Measurements from ENCODE around the gene TTC5.
"Not testable (repeated sequence)": the region's sequence is repeated elsewhere in the genome, so short reads cannot be mapped to it uniquely, and the experiment has no call there.

The TTC5 gene, protein sequence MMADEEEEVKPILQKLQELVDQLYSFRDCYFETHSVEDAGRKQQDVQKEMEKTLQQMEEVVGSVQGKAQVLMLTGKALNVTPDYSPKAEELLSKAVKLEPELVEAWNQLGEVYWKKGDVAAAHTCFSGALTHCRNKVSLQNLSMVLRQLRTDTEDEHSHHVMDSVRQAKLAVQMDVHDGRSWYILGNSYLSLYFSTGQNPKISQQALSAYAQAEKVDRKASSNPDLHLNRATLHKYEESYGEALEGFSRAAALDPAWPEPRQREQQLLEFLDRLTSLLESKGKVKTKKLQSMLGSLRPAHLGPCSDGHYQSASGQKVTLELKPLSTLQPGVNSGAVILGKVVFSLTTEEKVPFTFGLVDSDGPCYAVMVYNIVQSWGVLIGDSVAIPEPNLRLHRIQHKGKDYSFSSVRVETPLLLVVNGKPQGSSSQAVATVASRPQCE

DNA sequence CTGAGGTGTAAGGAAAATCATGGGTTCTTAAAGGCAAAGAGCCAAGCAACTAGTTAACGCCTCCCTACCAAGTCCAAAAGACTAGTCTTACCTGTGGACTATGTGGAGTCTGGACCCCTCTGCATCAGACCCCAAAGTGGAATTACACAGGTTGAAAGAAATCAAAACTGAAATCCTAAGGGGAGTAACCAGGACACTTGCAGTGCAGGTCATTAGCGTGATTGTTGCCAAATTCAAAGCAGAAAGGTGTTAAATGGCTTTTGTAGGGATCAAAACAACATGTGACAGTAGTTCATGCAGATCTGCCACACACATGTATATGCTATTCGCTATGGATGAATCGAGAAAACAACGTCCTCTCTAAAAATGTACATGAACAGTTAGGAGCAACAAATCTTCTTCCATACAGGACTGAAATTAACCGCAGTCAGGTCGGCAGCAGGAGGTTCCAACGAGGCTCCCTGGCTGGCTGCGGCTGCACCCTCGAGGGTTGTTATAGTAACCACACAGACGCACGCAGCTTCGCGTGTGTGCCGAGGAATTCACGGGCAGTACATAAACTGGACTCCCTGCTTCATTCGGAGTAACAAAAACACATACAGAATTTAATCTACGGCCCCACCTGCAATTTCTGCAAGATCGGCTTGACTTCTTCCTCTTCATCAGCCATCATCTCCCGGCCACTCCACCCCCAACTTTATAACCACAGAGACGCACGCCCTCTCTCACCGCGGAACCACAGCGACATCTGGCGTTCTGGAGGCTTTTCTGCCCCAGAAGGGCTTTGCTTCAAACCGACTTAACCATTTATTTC, at the start of gene TTC5:
TSS of gene TTC5 (minus strand) at position 687 of the 814 bp plus-strand sequence. CDS start at position 673, 14 bp downstream.
- peak; percentile 73 to 74 for DNase-seq (ENCODE audit: low read depth in 2 of 2)

DNA sequence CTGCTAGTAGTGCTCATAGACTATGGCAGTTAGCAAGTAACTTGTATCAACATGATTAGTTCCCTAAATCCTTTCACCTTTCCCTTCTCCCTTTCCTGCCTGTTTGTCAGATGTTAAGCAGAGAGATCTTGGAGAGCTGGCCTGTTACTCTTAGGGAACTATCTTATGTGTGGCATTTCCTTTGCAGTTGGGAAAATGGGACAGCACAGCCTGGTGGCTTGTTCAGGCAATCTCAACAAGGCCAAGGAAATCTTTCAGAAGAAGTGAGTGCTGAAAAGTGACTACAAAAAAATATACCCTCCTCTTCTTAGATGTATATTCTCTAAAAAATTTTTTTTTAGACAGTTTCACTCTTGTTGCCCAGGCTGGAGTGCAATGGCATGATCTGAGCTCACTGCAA, 45.1 kb upstream of the TTC5 start:
- DNase-seq (ENCODE audit: low read depth in 2 of 2): no peak

DNA sequence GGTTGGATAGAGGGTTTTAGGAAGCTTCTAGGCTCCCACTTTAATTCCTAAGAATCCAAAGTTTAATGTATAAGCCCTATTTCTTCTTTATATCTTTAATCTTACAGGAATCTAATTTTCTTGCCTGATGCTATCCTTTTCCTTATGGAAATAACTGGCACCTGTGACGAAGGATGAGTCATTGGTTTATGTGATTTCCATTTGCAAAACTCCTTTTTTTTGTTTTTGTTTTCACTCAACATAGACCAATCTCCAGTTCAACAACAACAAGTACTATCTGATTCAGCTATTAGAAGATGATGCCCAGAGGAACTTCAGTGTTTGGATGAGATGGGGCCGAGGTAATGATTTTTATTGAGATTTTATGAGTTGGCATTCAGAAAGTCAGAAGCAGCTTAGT, 44.5 kb upstream of the TTC5 start:
- no peak for DNase-seq (ENCODE audit: low read depth in 2 of 2)

DNA sequence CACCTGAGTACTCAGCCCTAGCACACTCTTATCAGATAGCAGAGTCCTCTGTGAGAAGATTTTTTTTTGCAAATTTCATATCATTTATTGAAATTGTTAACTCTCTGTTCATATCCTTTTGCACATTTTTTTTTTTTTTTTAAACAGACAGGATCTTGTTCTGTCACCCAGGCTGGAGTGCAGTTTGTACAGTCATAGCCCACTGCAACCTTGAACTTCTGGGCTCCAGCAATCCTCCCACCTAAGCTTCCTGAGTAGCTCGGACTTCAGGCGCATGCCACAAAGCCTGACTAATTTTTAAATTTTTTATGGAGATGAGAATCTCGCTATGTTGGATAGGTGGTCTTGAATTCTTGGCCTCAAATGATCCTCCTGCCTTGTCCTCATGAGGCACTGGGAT, 42.0 kb upstream of the TTC5 start:
- no peak for DNase-seq (ENCODE audit: low read depth in 2 of 2)

DNA sequence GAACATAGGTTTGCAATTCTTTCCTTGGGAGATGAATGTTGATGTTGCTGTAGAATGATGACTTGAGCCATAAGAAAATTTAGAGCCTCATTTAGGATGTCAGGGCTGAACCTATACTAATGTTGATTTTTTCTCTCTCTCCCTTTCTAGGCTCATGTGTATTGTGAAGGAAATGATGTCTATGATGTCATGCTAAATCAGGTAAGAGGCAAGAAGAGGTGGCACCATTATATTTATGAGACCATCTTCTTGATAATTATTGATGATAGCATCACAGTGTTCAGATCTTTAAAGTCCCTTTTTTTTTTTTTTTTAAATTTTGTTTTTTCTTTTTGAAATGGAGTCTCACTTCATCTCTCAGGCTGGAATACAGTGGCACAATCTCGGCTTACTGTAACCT, 41.0 kb upstream of the TTC5 start:
- no peak for DNase-seq (ENCODE audit: low read depth in 2 of 2)

DNA sequence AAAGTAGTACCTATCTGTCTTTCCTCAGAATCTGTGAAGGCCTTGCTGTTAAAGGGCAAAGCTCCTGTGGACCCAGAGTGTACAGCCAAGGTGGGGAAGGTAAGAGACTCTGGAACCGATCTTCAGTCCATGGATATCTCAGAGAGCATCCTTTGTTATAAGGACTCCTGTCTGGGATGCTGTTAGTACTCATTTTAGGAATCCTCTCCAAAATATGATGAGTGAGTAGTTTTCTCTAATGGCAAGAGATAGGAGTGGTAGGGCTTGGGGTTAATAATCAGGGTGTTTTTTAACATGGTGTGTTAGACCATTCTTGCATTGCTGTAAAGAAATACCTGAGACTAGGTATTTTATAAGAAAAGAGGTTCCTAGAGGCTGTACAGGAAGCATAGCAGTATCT, 39.6 kb upstream of the TTC5 start:
- DNase-seq (ENCODE audit: low read depth in 2 of 2): no peak

DNA sequence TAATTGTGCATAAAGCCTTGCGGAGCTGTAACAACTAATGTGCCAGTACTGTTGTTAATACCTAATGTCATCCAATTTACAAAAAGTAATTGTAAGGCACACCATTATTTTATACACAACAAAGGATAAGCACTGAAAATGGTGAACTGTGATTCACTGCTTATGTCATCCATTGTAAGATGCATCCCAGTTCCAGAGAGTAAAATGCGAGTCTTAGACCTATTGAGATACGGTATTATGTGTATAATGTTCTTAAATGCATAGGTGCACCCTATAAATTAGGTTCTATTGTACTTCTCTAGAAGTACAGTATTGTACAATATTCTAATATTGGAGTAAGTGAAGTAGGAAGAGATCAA, 38.1 kb upstream of the TTC5 start:
- DNase-seq (ENCODE audit: low read depth in 2 of 2): no peak

DNA sequence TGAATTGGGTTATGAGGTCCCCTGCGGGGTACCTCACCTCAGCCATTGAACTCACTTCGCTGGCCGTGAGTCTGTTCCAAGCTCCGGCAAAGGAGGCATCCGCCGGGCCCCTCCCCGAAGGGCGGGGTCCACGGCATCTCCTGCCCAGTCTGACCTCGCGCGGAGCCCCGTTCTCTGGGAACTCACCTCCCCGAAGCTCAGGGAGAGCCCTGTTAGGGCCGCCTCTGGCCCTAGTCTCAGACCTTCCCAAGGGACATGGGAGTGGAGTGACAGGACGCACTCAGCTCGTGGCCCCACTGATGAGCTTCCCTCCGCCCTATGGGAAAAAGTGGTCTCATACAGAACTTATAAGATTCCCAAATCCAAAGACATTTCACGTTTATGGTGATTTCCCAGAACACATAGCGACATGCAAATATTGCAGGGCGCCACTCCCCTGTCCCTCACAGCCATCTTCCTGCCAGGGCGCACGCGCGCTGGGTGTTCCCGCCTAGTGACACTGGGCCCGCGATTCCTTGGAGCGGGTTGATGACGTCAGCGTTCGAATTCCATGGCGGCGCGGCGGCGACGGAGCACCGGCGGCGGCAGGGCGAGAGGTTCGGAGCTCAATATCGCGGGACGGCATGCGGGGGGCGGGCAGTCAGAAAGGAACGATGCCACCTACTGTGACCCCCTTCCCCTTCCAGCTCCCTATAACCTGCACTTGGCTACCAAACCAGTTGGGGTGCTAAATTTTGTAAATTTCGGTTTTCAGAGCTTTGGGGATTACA, 37.5 kb upstream of the TTC5 start, which contains the start of gene PARP2:
TSS of gene PARP2 (plus strand) at position 544 of the 770 bp plus-strand sequence. CDS start at position 551, 7 bp downstream.
- peak; percentile 97 to 98 for DNase-seq (ENCODE audit: low read depth in 2 of 2)

DNA sequence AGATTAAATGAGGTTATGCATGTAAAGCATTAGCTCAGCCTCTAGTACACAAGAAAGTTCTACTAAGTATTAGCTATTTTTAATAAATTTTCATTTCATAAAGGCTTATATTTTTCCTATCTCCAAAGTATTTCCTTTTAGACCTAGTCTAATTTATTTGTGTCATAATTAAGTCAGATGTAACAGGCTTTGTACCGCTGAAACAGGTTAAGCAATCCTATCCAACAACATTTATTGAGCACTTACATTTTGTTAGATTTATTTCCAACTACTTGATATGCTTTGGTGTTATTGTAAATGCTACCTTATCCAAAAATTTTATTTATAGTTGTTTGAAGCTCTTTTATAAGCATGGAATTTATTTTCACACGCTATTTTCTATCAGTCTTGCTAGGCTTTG, 35.9 kb upstream of the TTC5 start:
- no peak for DNase-seq (ENCODE audit: low read depth in 2 of 2)

DNA sequence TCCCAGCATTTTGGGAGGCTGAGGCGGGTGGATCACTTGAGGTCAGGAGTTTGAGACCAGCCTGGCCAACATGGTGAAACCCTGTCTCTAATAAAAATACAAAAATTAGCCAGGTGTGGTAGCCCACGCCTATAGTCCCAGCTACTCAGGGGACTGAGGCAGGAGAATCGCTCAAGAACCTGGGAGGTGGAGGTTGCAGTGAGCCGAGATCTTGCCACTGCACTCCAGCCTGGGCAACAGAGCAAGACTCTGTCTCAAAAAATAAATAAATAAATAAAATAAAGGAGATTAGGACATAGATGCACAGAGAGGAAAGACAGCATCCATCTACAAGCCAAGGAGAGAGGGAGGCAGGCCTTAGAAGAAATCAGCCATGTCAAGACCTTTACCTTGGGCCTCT, 35.3 kb upstream of the TTC5 start:
- DNase-seq (ENCODE audit: low read depth in 2 of 2): not testable (repeated sequence)

DNA sequence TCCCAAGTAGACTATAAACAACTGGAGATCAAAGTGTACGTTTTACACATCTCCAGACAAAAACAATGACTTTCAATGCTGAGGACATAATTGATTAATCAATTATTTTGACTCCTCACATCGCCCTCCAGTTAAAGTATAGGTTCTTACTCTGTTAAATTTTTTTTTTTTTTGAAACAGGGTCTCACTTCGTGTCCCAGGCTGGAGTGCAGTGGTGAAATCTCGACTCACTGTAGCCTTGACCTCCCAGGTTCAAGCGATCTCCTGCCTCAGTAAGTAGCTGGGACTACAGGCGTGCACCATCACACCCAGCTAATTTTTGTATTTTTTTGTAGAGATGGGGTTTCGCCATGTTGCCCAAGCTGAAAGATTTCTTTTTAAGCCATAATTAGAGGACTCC, 28.3 kb upstream of the TTC5 start:
- no peak for DNase-seq (ENCODE audit: low read depth in 2 of 2)

DNA sequence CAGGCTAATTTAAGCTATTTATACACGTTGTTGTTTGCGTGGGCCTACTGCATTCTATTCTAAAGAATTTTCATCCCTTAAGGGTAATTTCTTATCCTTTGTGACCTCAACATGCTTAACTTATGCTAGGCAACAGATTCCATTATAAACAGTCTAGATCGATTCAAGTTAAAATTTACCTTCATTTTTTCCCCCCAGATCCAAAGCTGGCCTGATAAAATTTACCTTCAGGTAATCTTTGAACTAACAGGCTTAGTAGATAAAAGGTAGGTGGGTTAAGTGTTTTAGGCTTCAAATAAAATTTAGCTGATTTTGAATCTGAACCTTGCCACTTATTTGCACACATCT, 27.7 kb upstream of the TTC5 start:
- DNase-seq (ENCODE audit: low read depth in 2 of 2): no peak

DNA sequence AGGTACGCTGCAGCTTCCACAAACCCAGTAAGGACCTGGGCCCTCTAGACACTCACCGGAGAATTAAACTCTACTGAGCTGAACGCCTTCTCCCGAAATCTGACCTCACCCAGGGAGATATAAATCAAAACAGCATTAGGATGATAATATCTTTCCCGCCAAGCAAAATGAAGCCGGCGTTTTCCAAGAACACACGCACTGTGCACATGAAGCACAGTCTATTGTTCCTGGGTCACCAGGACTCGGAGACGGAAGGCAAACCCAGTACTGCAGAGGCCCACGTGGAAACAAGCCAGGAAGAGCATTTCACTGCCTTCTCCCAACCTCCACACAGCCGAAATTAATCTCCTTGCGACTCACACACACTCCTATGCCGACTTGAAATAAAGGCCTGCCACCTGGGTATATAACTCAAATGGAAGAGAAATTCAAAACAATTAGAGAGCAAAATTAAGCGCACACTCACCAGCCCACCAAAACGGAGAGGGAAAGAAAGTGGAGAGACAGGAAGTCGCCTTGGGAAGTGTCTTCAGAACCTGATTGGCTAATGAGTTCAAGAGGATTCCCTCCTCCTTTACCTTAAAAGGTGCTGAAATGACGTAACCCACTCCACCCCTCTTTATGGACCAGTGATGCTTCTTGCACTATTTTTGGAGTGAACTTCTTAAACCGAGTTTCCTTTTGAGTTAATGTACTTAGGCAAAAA, 27.2 kb upstream of the TTC5 start, which contains the start of gene CCNB1IP1:
TSS of gene CCNB1IP1 (minus strand) at position 492 of the 706 bp plus-strand sequence. CDS start 16,756 bp downstream, outside the sequence.
- peak; percentile 20 to 40 for DNase-seq (ENCODE audit: low read depth in 2 of 2)

DNA sequence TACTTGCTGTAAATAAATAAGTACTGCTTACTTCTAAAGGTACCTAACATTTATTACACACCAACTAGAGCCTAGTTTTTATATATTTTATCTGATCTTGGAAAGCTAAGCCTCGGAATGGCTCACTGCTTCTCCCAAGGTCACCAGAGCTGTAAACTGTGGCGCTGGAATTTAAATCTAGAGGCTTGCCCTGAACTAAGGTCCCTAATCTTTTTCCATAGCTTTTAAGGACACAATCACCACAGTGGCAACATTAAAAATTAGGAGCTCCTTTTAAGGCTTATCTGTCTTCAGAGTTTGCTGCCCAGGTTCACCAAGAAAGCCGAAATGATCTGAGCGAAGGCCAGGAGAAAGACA, 26.7 kb upstream of the TTC5 start:
- no peak for DNase-seq (ENCODE audit: low read depth in 2 of 2)

DNA sequence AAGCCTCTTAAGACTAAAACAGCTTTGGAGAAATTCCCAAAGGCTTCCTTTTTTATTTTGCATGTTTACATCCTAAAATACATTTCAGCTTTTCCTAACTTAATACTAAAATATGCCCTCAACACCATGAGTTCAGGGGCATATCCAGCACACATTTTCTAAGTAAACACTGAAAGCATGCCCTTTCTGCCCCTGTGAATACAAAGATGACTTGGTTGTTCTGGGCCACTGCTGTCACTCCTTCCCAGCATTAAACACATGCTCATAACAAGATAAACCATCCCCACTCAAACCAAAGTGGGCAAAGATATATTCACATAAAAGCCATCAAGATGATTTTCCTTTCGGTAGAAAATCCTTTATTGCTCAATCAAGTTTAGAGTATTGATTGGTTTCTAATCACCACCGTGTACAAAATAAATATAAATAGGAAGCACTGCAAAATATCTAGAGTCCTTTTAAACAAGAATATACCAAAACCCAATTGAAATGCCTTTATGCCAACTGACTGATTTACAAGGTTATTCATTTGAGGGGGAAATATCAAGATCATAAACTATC, 25.4 kb upstream of the TTC5 start:
- no peak for DNase-seq (ENCODE audit: low read depth in 2 of 2)

DNA sequence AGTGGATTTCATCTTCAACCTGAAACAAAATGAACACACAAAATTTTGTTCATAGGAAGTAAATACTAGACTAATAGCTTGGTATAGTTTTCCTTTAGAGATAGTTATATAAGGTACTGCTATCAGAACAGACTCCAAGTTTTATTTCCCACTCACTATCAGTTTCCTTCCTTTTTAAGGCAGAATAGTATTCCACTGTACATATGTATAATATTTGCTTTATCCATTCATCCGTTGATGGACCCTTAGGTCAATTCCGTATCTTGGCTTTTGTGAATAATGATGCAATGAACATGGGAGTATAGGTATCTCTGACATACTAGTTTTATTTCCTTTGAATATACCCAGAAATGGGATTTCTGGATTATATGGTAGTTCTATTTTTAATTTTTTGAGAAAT, 23.6 kb upstream of the TTC5 start:
- DNase-seq (ENCODE audit: low read depth in 2 of 2): no peak

DNA sequence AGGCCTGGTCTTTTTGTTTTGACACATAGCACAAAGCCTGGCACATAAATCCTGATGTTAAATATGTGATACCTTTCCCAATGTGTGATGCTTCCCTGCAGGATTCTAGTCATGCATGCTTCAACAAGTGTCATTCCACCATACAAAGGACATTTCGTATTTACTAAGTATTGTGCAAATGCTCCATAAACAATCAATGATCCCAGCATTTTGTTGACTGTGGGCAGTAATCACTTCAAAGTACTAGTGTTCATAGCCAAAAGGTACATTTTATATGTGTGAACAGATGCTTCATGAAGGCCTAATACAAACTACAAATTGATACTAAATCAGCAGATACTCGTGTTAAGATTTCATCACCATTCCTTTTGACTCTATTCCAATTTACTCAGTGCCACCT, 23.0 kb upstream of the TTC5 start:
- DNase-seq (ENCODE audit: low read depth in 2 of 2): no peak

DNA sequence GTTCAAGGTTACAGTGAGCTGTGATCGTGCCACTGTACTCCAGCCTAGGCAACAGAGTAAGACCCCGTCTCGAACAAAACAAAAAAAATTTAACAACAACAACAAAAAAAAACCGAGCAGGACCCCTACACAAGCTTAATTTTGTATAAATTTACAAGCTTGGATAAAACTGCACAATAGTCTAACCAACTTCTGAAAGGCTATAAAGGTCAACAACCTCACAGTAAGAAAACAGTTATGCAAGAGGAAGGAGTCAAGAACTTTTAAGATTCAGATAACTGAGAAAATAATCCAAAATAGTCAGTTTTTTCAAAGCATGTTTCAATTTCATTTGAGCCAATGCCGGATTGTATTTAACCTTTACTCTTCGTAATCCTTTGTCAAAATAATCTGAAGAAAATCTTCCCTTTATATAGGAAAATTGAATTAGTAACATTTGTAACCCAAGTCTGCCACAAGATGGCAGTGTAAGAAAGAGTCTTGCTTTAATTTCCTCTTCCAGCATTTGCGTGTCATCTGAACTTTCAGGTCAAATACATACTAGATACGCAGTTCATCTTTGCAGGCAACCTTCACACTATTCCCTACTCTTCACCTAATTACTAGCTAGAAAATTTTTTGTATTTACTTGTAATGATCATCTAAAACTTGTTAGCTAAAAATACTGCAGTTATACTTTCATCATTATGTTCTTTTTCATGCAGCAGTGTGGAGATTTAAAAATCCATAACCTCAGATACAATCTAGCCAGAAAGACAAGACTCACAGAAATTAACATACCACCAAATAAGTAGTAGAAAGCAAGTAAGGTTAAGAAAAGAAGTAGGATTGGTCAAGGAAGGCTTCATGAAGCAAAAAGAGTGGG, 21.5 kb upstream of the TTC5 start:
- no peak for DNase-seq (ENCODE audit: low read depth in 2 of 2)

DNA sequence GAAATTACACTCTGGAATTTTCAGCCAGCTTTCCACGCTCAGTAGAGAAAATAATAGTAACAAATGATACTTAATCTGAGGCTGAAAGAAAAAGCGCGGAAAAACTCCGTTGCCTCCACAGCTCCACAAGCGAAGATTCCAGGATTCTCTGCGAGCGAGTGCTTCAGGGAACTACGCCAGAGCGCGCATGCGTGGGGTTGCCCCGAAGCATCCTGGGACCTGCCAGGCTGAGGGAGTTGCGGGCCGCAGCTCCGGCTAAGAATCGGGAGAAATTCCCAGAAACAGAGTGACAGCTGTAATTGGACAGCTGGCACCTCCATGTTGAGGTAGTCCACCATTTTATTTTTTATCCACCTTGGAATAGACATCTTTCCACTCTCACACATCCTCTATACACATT, 12.0 kb upstream of the TTC5 start:
- no peak for DNase-seq (ENCODE audit: low read depth in 2 of 2)

DNA sequence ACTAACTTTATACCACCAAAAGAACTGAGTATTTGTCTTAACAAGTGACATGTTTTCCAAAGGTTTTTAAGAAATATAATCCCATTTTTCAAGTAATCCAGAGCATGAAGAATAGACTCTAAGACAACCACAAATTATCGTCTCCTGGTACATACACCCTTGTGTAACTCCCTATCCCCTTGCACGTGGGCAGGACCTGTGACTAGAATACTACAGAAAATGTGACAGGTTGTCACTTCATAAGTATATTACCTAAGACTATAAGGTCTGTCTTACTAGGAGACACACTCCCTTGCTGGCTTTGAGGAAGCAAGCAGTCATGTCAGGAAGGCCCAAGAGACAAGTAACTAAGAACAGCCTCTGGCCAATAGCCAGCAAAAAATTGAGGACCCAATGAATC, 8.3 kb upstream of the TTC5 start:
- no peak for DNase-seq (ENCODE audit: low read depth in 2 of 2)

Measured in stimulated activated CD8-positive, alpha-beta memory T cell treated with anti-CD3 and anti-CD28 coated beads, Interleukin-15, amount 100 ng/mL, for 48 hours (primary cell).